ENCODE measurements around the gene SMIM1.

DNA sequence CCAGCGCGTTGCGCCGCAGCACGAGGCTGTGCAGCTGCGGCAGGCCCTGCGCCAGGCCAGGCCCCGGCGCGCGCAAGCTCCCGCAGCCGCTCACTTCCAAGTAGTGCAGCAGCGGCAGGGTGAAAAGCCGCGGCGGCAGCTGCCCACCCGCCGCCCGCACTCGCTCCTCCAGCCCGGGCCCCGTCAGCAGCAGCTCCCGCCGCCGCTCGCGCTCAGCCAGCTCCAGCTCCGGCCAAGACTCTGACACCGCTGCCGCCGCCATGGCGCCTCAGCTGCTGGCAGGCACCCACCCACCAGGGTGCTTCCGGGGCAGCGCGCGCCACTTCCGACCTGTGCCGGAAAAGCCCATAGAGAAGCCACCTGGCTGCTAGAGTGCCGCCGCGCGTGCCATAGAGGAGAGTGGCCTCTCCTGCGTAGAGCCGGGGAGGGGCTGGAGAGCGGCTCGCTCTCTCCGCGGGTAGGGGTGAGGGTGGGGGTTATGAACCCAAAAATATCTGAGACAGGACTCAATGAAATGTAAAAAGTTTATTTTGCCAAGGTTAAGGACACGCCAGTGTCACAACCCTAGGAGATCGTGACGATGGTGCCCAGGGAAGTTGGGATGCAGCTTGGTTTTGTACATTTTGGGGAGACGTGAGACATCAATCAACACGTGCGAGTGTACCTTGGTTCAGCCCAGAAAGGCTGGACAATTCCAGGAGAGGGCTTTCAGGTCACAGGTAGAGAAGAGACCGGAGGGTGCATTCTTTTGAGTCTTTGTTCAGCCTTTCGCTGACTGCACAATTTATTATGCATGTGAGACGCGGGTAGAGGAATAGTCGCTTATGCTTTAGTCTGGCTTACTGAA, 23.9 kb downstream of the SMIM1 start, which contains the start of gene LRRC47:
- no peak for TF ChIP-seq CTCF (conservative IDR thresholded peaks at IDR 0.05; ENCODE audit: low read length)
- no peak for TF ChIP-seq EZH2phosphoT487 (IDR thresholded peaks at IDR 0.05; ENCODE audit: borderline replicate concordance)

Measured in Loucy (cell line).